HCT116 (cell line): Measurements from ENCODE around the gene KRTAP1-4.
"Not testable (repeated sequence)": the region's sequence is repeated elsewhere in the genome, so short reads cannot be mapped to it uniquely, and the experiment has no call there.

Source experiments
- JUND ChIP-seq: IDR thresholded peaks from 2 replicates; pipeline ENCODE4 v1.6.1; 2012
- POLR2A ChIP-seq: IDR thresholded peaks from 2 replicates; pipeline ENCODE4 v1.7.0; 2011; ENCODE audit warnings: borderline replicate concordance; ENCODE audit not compliant: insufficient read depth, insufficient read length; ENCODE audit errors: extremely low read depth
- YY1 ChIP-seq: IDR thresholded peaks from 2 replicates; pipeline ENCODE4 v1.6.1; 2011; ENCODE audit warnings: low read length, low read depth, moderate library complexity, mild to moderate bottlenecking; ENCODE audit not compliant: insufficient replicate concordance; ENCODE audit errors: extremely low read depth
- TF ChIP-seq, protein P1 (sequence below), 3 experiments: fragments of 200-600 bp in 1 of 3; sonication (generic) in 1 of 3; IDR thresholded peaks in 2 of 3; conservative IDR thresholded peaks in 1 of 3; 2 replicates each; pipeline ENCODE4 v1.5.1; 2012 to 2017; ENCODE audit warnings: low read depth in 2 of 3, low read length in 2 of 3, antibody characterized with exemption in 1 of 3, borderline replicate concordance in 1 of 3, control low read depth in 1 of 3, mild to moderate bottlenecking in 1 of 3, mixed read lengths in 1 of 3, mixed run types in 1 of 3, moderate library complexity in 1 of 3; ENCODE audit not compliant: insufficient read depth in 1 of 3
- TF ChIP-seq, protein P2 (sequence below): IDR thresholded peaks from 2 replicates; pipeline ENCODE4 v1.6.1; 2012; ENCODE audit warnings: low read depth
- TF ChIP-seq, protein P3 (sequence below): IDR thresholded peaks from 2 replicates; pipeline ENCODE4 v1.6.1; 2012

- TF ChIP-seq, protein P1, sequence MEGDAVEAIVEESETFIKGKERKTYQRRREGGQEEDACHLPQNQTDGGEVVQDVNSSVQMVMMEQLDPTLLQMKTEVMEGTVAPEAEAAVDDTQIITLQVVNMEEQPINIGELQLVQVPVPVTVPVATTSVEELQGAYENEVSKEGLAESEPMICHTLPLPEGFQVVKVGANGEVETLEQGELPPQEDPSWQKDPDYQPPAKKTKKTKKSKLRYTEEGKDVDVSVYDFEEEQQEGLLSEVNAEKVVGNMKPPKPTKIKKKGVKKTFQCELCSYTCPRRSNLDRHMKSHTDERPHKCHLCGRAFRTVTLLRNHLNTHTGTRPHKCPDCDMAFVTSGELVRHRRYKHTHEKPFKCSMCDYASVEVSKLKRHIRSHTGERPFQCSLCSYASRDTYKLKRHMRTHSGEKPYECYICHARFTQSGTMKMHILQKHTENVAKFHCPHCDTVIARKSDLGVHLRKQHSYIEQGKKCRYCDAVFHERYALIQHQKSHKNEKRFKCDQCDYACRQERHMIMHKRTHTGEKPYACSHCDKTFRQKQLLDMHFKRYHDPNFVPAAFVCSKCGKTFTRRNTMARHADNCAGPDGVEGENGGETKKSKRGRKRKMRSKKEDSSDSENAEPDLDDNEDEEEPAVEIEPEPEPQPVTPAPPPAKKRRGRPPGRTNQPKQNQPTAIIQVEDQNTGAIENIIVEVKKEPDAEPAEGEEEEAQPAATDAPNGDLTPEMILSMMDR (IDR thresholded peaks at IDR 0.05 in 2 of 3, conservative IDR thresholded peaks at IDR 0.05 in 1 of 3; ENCODE audit: borderline replicate concordance in 1 of 3, insufficient read depth in 1 of 3, low read depth in 2 of 3, low read length in 2 of 3): not testable (repeated sequence)
- not testable (repeated sequence) for TF ChIP-seq JUND, POLR2A, YY1
- TF ChIP-seq, protein P2, sequence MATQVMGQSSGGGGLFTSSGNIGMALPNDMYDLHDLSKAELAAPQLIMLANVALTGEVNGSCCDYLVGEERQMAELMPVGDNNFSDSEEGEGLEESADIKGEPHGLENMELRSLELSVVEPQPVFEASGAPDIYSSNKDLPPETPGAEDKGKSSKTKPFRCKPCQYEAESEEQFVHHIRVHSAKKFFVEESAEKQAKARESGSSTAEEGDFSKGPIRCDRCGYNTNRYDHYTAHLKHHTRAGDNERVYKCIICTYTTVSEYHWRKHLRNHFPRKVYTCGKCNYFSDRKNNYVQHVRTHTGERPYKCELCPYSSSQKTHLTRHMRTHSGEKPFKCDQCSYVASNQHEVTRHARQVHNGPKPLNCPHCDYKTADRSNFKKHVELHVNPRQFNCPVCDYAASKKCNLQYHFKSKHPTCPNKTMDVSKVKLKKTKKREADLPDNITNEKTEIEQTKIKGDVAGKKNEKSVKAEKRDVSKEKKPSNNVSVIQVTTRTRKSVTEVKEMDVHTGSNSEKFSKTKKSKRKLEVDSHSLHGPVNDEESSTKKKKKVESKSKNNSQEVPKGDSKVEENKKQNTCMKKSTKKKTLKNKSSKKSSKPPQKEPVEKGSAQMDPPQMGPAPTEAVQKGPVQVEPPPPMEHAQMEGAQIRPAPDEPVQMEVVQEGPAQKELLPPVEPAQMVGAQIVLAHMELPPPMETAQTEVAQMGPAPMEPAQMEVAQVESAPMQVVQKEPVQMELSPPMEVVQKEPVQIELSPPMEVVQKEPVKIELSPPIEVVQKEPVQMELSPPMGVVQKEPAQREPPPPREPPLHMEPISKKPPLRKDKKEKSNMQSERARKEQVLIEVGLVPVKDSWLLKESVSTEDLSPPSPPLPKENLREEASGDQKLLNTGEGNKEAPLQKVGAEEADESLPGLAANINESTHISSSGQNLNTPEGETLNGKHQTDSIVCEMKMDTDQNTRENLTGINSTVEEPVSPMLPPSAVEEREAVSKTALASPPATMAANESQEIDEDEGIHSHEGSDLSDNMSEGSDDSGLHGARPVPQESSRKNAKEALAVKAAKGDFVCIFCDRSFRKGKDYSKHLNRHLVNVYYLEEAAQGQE: not testable (repeated sequence)
- TF ChIP-seq, protein P3, sequence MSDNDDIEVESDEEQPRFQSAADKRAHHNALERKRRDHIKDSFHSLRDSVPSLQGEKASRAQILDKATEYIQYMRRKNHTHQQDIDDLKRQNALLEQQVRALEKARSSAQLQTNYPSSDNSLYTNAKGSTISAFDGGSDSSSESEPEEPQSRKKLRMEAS: not testable (repeated sequence)
Measured at GRCh38 chr17:40999563-40999962, 30.4 kb downstream of the KRTAP1-4 start, which contains the start of gene KRTAP3-2.
